ENCODE data around the gene DIAPH1.

The DIAPH1 gene

GRCh38 chr5:141573489-141574121 lies 45.2 kb downstream of the DIAPH1 start:
- Mint-ChIP-seq H3K4me1 (ENCODE audit: low read depth) (peaks cover 8% of the 10 kb centered on the region), H3K36me3 (ENCODE audit: low read depth) (peaks cover 78% of the 10 kb centered on the region), H3K27ac (no peak overlapping the region), H3K9me3 (no peaks in the 10 kb centered on the region), H3K27me3 (no peaks in the 10 kb centered on the region), H3K4me3 (no peak overlapping the region)

GRCh38 chr5:141570655-141571054 lies 48.1 kb downstream of the DIAPH1 start:
- H3K36me3 Mint-ChIP-seq (ENCODE audit: low read depth): peaks cover 70% of the 10 kb centered on the region
- no peak overlapping the region for H3K4me3 Mint-ChIP-seq
- no peaks in the 10 kb centered on the region for H3K9me3 Mint-ChIP-seq

GRCh38 chr5:141567513-141568117 lies 51.2 kb downstream of the DIAPH1 start:
- peaks cover 82% of the 10 kb centered on the region for H3K36me3 Mint-ChIP-seq (ENCODE audit: low read depth)
- no peak overlapping the region for H3K4me3 Mint-ChIP-seq
- H3K9me3 Mint-ChIP-seq: no peaks in the 10 kb centered on the region
- peak overlapping the region; percentile 54 for H3K27ac Mint-ChIP-seq
- peaks cover 20% of the 10 kb centered on the region for H3K4me1 Mint-ChIP-seq (ENCODE audit: low read depth)
- no peaks in the 10 kb centered on the region for H3K27me3 Mint-ChIP-seq

More at GRCh38 chr5:141570655-141571054, 48.1 kb downstream of the DIAPH1 start:
- H3K27ac Mint-ChIP-seq: peak overlapping the region; percentile 1
- no peaks in the 10 kb centered on the region for H3K27me3 Mint-ChIP-seq
- peaks cover 8% of the 10 kb centered on the region for H3K4me1 Mint-ChIP-seq (ENCODE audit: low read depth)

- H3K4me1 Mint-ChIP-seq (ENCODE audit: low read depth): peaks cover 18% of the 10 kb centered on the region
- no peak overlapping the region for H3K4me3 Mint-ChIP-seq
- no peaks in the 10 kb centered on the region for H3K27me3 Mint-ChIP-seq
- peaks cover 81% of the 10 kb centered on the region for H3K36me3 Mint-ChIP-seq (ENCODE audit: low read depth)
- H3K9me3 Mint-ChIP-seq: no peaks in the 10 kb centered on the region
- peak overlapping the region; percentile 61 for H3K27ac Mint-ChIP-seq
Observed at GRCh38 chr5:141565826-141566570, 52.8 kb downstream of the DIAPH1 start.

- H3K4me1 Mint-ChIP-seq (ENCODE audit: low read depth): peaks cover 21% of the 10 kb centered on the region
- peak overlapping the region; percentile 87 for H3K27ac Mint-ChIP-seq
- no peak overlapping the region for H3K4me3 Mint-ChIP-seq
- H3K9me3 Mint-ChIP-seq: no peaks in the 10 kb centered on the region
- peaks cover 84% of the 10 kb centered on the region for H3K36me3 Mint-ChIP-seq (ENCODE audit: low read depth)
- H3K27me3 Mint-ChIP-seq: no peaks in the 10 kb centered on the region
Observed at GRCh38 chr5:141564216-141564692, 54.5 kb downstream of the DIAPH1 start.

GRCh38 chr5:141560725-141561483 lies 57.9 kb downstream of the DIAPH1 start:
- Mint-ChIP-seq H3K9me3 (no peaks in the 10 kb centered on the region), H3K4me3 (no peak overlapping the region), H3K4me1 (ENCODE audit: low read depth) (peaks cover 35% of the 10 kb centered on the region), H3K27me3 (no peaks in the 10 kb centered on the region), H3K36me3 (ENCODE audit: low read depth) (peaks cover 89% of the 10 kb centered on the region), H3K27ac (no peak overlapping the region)

GRCh38 chr5:141560151-141560550 lies 58.6 kb downstream of the DIAPH1 start:
- Mint-ChIP-seq H3K4me1 (ENCODE audit: low read depth) (peaks cover 35% of the 10 kb centered on the region), H3K4me3 (no peak overlapping the region), H3K36me3 (ENCODE audit: low read depth) (peaks cover 86% of the 10 kb centered on the region), H3K9me3 (no peaks in the 10 kb centered on the region), H3K27ac (no peak overlapping the region), H3K27me3 (no peaks in the 10 kb centered on the region)

- no peak overlapping the region for H3K4me3 Mint-ChIP-seq
- no peak overlapping the region for H3K27ac Mint-ChIP-seq
- no peaks in the 10 kb centered on the region for H3K27me3 Mint-ChIP-seq
- H3K9me3 Mint-ChIP-seq: no peaks in the 10 kb centered on the region
- peaks cover 32% of the 10 kb centered on the region for H3K4me1 Mint-ChIP-seq (ENCODE audit: low read depth)
- peaks cover 89% of the 10 kb centered on the region for H3K36me3 Mint-ChIP-seq (ENCODE audit: low read depth)
Observed at GRCh38 chr5:141559461-141559860, 59.3 kb downstream of the DIAPH1 start.

GRCh38 chr5:141558150-141558549 lies 60.6 kb downstream of the DIAPH1 start:
- Mint-ChIP-seq H3K9me3 (no peaks in the 10 kb centered on the region), H3K4me1 (ENCODE audit: low read depth) (peaks cover 23% of the 10 kb centered on the region), H3K4me3 (no peak overlapping the region), H3K27me3 (no peaks in the 10 kb centered on the region), H3K27ac (peak overlapping the region; percentile 38), H3K36me3 (ENCODE audit: low read depth) (peaks cover 83% of the 10 kb centered on the region)

- H3K27ac Mint-ChIP-seq: peak overlapping the region; percentile 38
- no peaks in the 10 kb centered on the region for H3K9me3 Mint-ChIP-seq
- H3K4me1 Mint-ChIP-seq (ENCODE audit: low read depth): peaks cover 23% of the 10 kb centered on the region
- H3K27me3 Mint-ChIP-seq: no peaks in the 10 kb centered on the region
- peaks cover 79% of the 10 kb centered on the region for H3K36me3 Mint-ChIP-seq (ENCODE audit: low read depth)
- H3K4me3 Mint-ChIP-seq: no peak overlapping the region
Observed at GRCh38 chr5:141557681-141558136, 61.1 kb downstream of the DIAPH1 start.

GRCh38 chr5:141547921-141548320 lies 70.9 kb downstream of the DIAPH1 start:
- Mint-ChIP-seq H3K27me3 (no peaks in the 10 kb centered on the region), H3K36me3 (ENCODE audit: low read depth) (peaks cover 88% of the 10 kb centered on the region), H3K4me3 (no peak overlapping the region), H3K27ac (no peak overlapping the region), H3K4me1 (ENCODE audit: low read depth) (peaks cover 11% of the 10 kb centered on the region), H3K9me3 (peaks cover 7% of the 10 kb centered on the region)

GRCh38 chr5:141547488-141547887 lies 71.3 kb downstream of the DIAPH1 start:
- Mint-ChIP-seq H3K9me3 (peaks cover 7% of the 10 kb centered on the region), H3K27ac (no peak overlapping the region), H3K4me1 (ENCODE audit: low read depth) (peaks cover 11% of the 10 kb centered on the region), H3K36me3 (ENCODE audit: low read depth) (peaks cover 90% of the 10 kb centered on the region), H3K4me3 (no peak overlapping the region), H3K27me3 (no peaks in the 10 kb centered on the region)

- Mint-ChIP-seq H3K9me3 (peaks cover 7% of the 10 kb centered on the region), H3K36me3 (ENCODE audit: low read depth) (peaks cover 70% of the 10 kb centered on the region), H3K27me3 (no peaks in the 10 kb centered on the region), H3K4me3 (no peak overlapping the region), H3K27ac (no peak overlapping the region), H3K4me1 (ENCODE audit: low read depth) (peaks cover 4% of the 10 kb centered on the region)
Observed at GRCh38 chr5:141543053-141543452, 75.7 kb downstream of the DIAPH1 start.

GRCh38 chr5:141534492-141535213 lies 84.1 kb downstream of the DIAPH1 start:
- Mint-ChIP-seq H3K27me3 (no peaks in the 10 kb centered on the region), H3K36me3 (ENCODE audit: low read depth) (peaks cover 40% of the 10 kb centered on the region), H3K4me3 (no peak overlapping the region), H3K4me1 (ENCODE audit: low read depth) (no peaks in the 10 kb centered on the region), H3K27ac (no peak overlapping the region), H3K9me3 (no peaks in the 10 kb centered on the region)
